GM18511 (cell line): ENCODE results near the gene CYSRT1.
"Not testable (repeated sequence)": the region's sequence is repeated elsewhere in the genome, so short reads cannot be mapped to it uniquely, and the experiment has no call there.

Source experiments
- ATAC-seq: cut with Tn5 transposase; IDR thresholded peaks from one replicate; pipeline ENCODE4 v1.9.1; 2021; ENCODE audit warnings: mild to moderate bottlenecking, moderate library complexity; ENCODE audit not compliant: unreplicated experiment

CYSRT1 gene

GRCh38 chr9:137247916-137248175 lies 22.9 kb downstream of the CYSRT1 start:
- ATAC-seq = no peak

- no peak for ATAC-seq
Measured at GRCh38 chr9:137250329-137251193, 25.6 kb downstream of the CYSRT1 start.

- ATAC-seq = no peak
Measured at GRCh38 chr9:137251194-137251461, 26.2 kb downstream of the CYSRT1 start, which contains the start of gene STPG3. STPG3 (plus strand) TSS chr9:137251286; CDS start chr9:137251287, 1 bp downstream.

GRCh38 chr9:137251490-137252268 lies 26.7 kb downstream of the CYSRT1 start:
- ATAC-seq = no peak

GRCh38 chr9:137252555-137253506 lies 27.9 kb downstream of the CYSRT1 start:
- ATAC-seq = no peak

- ATAC-seq = no peak
Measured at GRCh38 chr9:137253717-137254623, 29.0 kb downstream of the CYSRT1 start.

- peak; percentile 78 for ATAC-seq
Measured at GRCh38 chr9:137254624-137255447, 29.9 kb downstream of the CYSRT1 start, which contains the start of gene NELFB. NELFB (plus strand) TSS chr9:137255327.

GRCh38 chr9:137255448-137256114 lies 30.6 kb downstream of the CYSRT1 start:
- ATAC-seq = peak; percentile 41

GRCh38 chr9:137256362-137256761 lies 31.4 kb downstream of the CYSRT1 start:
- ATAC-seq = no peak

GRCh38 chr9:137256856-137257255 lies 31.9 kb downstream of the CYSRT1 start:
- ATAC-seq = no peak

- not testable (repeated sequence) for ATAC-seq
Measured at GRCh38 chr9:137262173-137262908, 37.4 kb downstream of the CYSRT1 start.

GRCh38 chr9:137262909-137263285 lies 37.9 kb downstream of the CYSRT1 start:
- no peak for ATAC-seq

GRCh38 chr9:137263506-137263905 lies 38.5 kb downstream of the CYSRT1 start:
- ATAC-seq = no peak

GRCh38 chr9:137264067-137264466 lies 39.1 kb downstream of the CYSRT1 start:
- no peak for ATAC-seq

GRCh38 chr9:137265496-137266161 lies 40.7 kb downstream of the CYSRT1 start:
- no peak for ATAC-seq

GRCh38 chr9:137266162-137266527 lies 41.2 kb downstream of the CYSRT1 start:
- no peak for ATAC-seq

GRCh38 chr9:137266585-137267453 lies 41.8 kb downstream of the CYSRT1 start:
- ATAC-seq = no peak
